IMR-90 (cell line): ENCODE data around the gene KRTAP10-3. TPM values are rescaled to one million over a fixed set of nuclear protein-coding genes. Genes with fewer than 3 reads are reported as not detected.

Experiments
- ATAC-seq: fragments of 200-7000 bp; cut with Tn5 transposase; 2 replicates; pipeline ENCODE4 v1.9.1; 2020; ENCODE audit warnings: low read depth, mild to moderate bottlenecking, moderate library complexity
- BruUV-seq: library from RNA; stranded (reverse); fragments of 400-500 nt; replicated peaks from 2 replicates; lab custom pipeline; 2021; lab: Mats Ljungman, UMichigan
- CTCF ChIA-PET: fragments of 300-600 bp; formaldehyde crosslinking; extraction: SDS; loops from one replicate; lab custom pipeline; 2021; ENCODE audit warnings: antibody characterized with exemption; lab: Yijun Ruan, JAX
- POLR2A ChIA-PET: fragments of 300-600 bp; sonication (Branson Sonifier 250); formaldehyde crosslinking; loops from one replicate; lab custom pipeline; 2022; ENCODE audit warnings: antibody characterized with exemption; ENCODE audit not compliant: unreplicated experiment; lab: Charles Lee
- DNase-seq: peaks from one replicate; pipeline ENCODE4 v3.0.0; 2013
- H2AFZ ChIP-seq: replicated peaks from 2 replicates; pipeline ENCODE3; 2013; ENCODE audit warnings: low read length, mild to moderate bottlenecking; ENCODE audit not compliant: poor library complexity
- H2AK5ac ChIP-seq: 2 replicates; pipeline ENCODE4 v1.6.1; 2013; ENCODE audit warnings: low read depth, low read length, inconsistent platforms
- H2AK9ac ChIP-seq: replicated peaks from 2 replicates; pipeline ENCODE3; 2013; ENCODE audit warnings: mild to moderate bottlenecking, low read depth, low read length, moderate library complexity; ENCODE audit not compliant: poor library complexity
- H2BK120ac ChIP-seq: 2 replicates; pipeline ENCODE4 v1.6.1; 2013; ENCODE audit warnings: low read depth, low read length, inconsistent platforms
- H2BK15ac ChIP-seq: 3 replicates; pipeline ENCODE4 v1.6.1; 2013; ENCODE audit warnings: low read depth, low read length, inconsistent platforms
- H2BK20ac ChIP-seq: 2 replicates; pipeline ENCODE4 v1.6.1; 2013; ENCODE audit warnings: low read depth, mild to moderate bottlenecking, inconsistent platforms, low read length, moderate library complexity
- H2BK5ac ChIP-seq: 2 replicates; pipeline ENCODE4 v1.6.1; 2013; ENCODE audit warnings: mild to moderate bottlenecking, low read depth, low read length, inconsistent platforms; ENCODE audit not compliant: poor library complexity, severe bottlenecking
- H3K14ac ChIP-seq: replicated peaks from 2 replicates; pipeline ENCODE4 v1.6.1; 2013; ENCODE audit warnings: low read depth, low read length, inconsistent platforms
- H3K18ac ChIP-seq: 2 replicates; pipeline ENCODE4 v1.6.1; 2013; ENCODE audit warnings: low read depth, low read length, control low read depth
- H3K23ac ChIP-seq: 2 replicates; pipeline ENCODE4 v1.6.1; 2013; ENCODE audit warnings: low read depth, low read length, inconsistent platforms
- H3K27ac ChIP-seq: 2 replicates; pipeline ENCODE4 v1.5.1; 2013; ENCODE audit warnings: mild to moderate bottlenecking, control low read depth, low read length; ENCODE audit not compliant: insufficient read depth
- H3K27me3 ChIP-seq: 2 replicates; pipeline ENCODE4 v1.6.1; 2013; ENCODE audit warnings: low read length; ENCODE audit not compliant: control insufficient read depth, insufficient read depth
- H3K36me3 ChIP-seq: 2 replicates; pipeline ENCODE4 v1.6.1; 2013; ENCODE audit warnings: low read length, mixed read lengths; ENCODE audit not compliant: control insufficient read depth, insufficient read depth
- H3K4ac ChIP-seq: 2 replicates; pipeline ENCODE4 v1.6.1; 2013; ENCODE audit warnings: low read depth, low read length, inconsistent platforms
- H3K4me1 ChIP-seq: 2 replicates; pipeline ENCODE4 v1.6.1; 2013; ENCODE audit warnings: low read length, mixed read lengths; ENCODE audit not compliant: control insufficient read depth, insufficient read depth
- H3K4me2 ChIP-seq: 2 replicates; pipeline ENCODE4 v1.6.1; 2013; ENCODE audit warnings: low read depth, mild to moderate bottlenecking, control low read depth, low read length, moderate library complexity
- H3K4me3 ChIP-seq: 2 replicates; pipeline ENCODE4 v1.5.1; 2013; ENCODE audit warnings: low read depth, mild to moderate bottlenecking, control low read depth, low read length, moderate library complexity; ENCODE audit not compliant: insufficient read depth
- H3K56ac ChIP-seq: 2 replicates; pipeline ENCODE4 v1.6.1; 2013; ENCODE audit warnings: low read length, inconsistent platforms; ENCODE audit not compliant: insufficient read depth; ENCODE audit errors: extremely low read depth
- H3K79me1 ChIP-seq, 2 experiments: 2 replicates each; pipeline ENCODE4 v1.6.1; 2013; ENCODE audit warnings: low read length in 2 of 2, inconsistent platforms in 1 of 2, low read depth in 1 of 2
- H3K9ac ChIP-seq: 2 replicates; pipeline ENCODE4 v1.6.1; 2013; ENCODE audit warnings: low read depth, low read length, control low read depth
- H3K9me1 ChIP-seq: 2 replicates; pipeline ENCODE4 v1.6.1; 2013; ENCODE audit warnings: low read length, inconsistent platforms; ENCODE audit not compliant: insufficient read depth
- H3K9me3 ChIP-seq: 2 replicates; pipeline ENCODE4 v1.6.1; 2013; ENCODE audit warnings: low read length; ENCODE audit not compliant: control insufficient read depth, insufficient read depth
- H4K20me1 ChIP-seq: 2 replicates; pipeline ENCODE4 v1.6.1; 2013; ENCODE audit warnings: low read length, inconsistent platforms; ENCODE audit not compliant: insufficient read depth
- H4K5ac ChIP-seq: 2 replicates; pipeline ENCODE4 v1.6.1; 2013; ENCODE audit warnings: mild to moderate bottlenecking, low read depth, low read length, control low read depth
- H4K8ac ChIP-seq, 2 experiments: 2 replicates each; pipeline ENCODE4 v1.6.1; 2013; ENCODE audit warnings: low read depth in 2 of 2, low read length in 2 of 2, control low read depth in 1 of 2, inconsistent platforms in 1 of 2
- H4K91ac ChIP-seq: 2 replicates; pipeline ENCODE4 v1.6.1; 2013; ENCODE audit warnings: low read depth, low read length, inconsistent platforms; ENCODE audit not compliant: insufficient read depth
- CHD1 ChIP-seq: IDR thresholded peaks from 2 replicates; pipeline ENCODE4 v1.6.1; 2012; ENCODE audit warnings: low read depth, low read length, improper control_type of control experiment
- MAFK ChIP-seq: IDR thresholded peaks from 2 replicates; pipeline ENCODE4 v1.6.1; 2012; ENCODE audit warnings: low read depth, low read length, improper control_type of control experiment
- MAZ ChIP-seq: IDR thresholded peaks from 2 replicates; pipeline ENCODE4 v1.6.1; 2012; ENCODE audit warnings: low read depth, mild to moderate bottlenecking, low read length, improper control_type of control experiment, moderate library complexity, borderline replicate concordance
- MXI1 ChIP-seq: IDR thresholded peaks from 2 replicates; pipeline ENCODE4 v1.6.1; 2012; ENCODE audit warnings: low read depth, mild to moderate bottlenecking, low read length, moderate library complexity, borderline replicate concordance
- POLR2A ChIP-seq: IDR thresholded peaks from 2 replicates; pipeline ENCODE4 v1.6.1; 2012; ENCODE audit warnings: mild to moderate bottlenecking, low read depth, low read length
- RAD21 ChIP-seq: IDR thresholded peaks from 2 replicates; pipeline ENCODE4 v1.6.1; 2012; ENCODE audit warnings: low read length, improper control_type of control experiment
- RCOR1 ChIP-seq: IDR thresholded peaks from 2 replicates; pipeline ENCODE4 v1.6.1; 2012; ENCODE audit warnings: mild to moderate bottlenecking, low read length, improper control_type of control experiment; ENCODE audit not compliant: insufficient replicate concordance
- RFX5 ChIP-seq: IDR thresholded peaks from 2 replicates; pipeline ENCODE4 v1.8.0; 2012; ENCODE audit warnings: low read depth, mild to moderate bottlenecking, low read length, moderate library complexity
- WGBS, 2 experiments: methylation state at CpG; one replicate each; pipeline versions ENCODE4 v1.1.5 to v1.1.7; 2013; ENCODE audit warnings: missing lambda C conversion rate in 2 of 2; ENCODE audit not compliant: insufficient read length in 1 of 2; ENCODE audit errors: extremely low coverage in 2 of 2; 5-methylcytosine and 5-hydroxymethylcytosine counted together
- dilution Hi-C: fragments of 300-500 bp; cut with HindIII; formaldehyde crosslinking; loops from one replicate; pipeline ENCODE4 v1.14.3; 2018; ENCODE audit warnings: low sequenced_read_pairs; ENCODE audit not compliant: unreplicated experiment
- in situ Hi-C: fragments of 300-500 bp; cut with MboI; formaldehyde crosslinking; loops from 3 replicates; pipeline ENCODE4 v1.14.3; 2019; ENCODE audit warnings: low sequenced_read_pairs, inconsistent platforms, mixed read lengths
- intact Hi-C: fragments of 100-400 bp; cut with micrococcal nuclease; formaldehyde crosslinking; loops from 2 replicates; pipeline ENCODE4 v1.10.0; 2022
- polyA plus RNA-seq, 3 experiments: library from polyadenylated mRNA; depleted of rRNA; stranded (reverse); fragments of >200 nt; gene quantifications; 2 replicates each; pipeline ENCODE4 v1.2.3, GENCODE V29; 2012; ENCODE audit warnings: low replicate concordance in 1 of 3
- total RNA-seq: library from RNA; depleted of rRNA; stranded (reverse); fragments of >200 nt; gene quantifications from 2 replicates; pipeline ENCODE4 v1.2.3, GENCODE V29; 2012

The KRTAP10-3 gene
- total and polyA plus RNA-seq, 2 of the 4 experiments (the other 2 are of a cell fraction), result not detected

DNA sequence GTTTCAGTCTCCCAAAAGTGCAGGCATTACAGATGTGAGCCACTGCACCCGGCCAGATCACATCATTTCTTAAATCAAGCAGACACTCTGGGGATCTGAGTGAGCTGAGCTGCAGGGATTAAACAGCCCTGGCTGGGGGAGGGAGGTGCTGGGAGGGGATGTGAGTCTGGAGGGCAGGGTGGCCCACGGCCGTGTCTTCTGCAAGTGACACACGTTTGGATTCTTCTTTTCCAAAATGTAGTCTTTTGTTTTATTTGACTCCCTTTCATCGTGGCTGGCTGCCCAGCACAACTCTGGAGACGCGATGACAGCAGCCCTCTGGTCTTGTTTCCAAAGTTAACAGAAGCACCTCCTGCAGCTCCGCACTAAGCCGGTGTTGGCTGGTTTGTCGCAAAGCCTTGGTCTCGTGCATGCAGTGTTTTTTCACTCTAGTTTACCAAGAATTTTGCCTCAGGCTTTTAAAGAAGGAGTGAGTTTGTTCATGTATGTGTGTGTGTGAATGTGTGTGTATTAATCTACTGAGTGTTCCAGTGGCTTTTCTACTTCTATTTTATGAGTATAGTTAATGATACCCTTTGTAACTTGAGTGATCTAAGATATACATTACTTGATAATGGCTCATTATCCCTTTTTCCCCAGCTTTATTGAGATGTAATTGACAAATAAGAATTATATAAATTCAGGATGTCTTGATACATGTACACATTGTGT, 24.6 kb upstream of the KRTAP10-3 start:
- dilution Hi-C loops (no loop called here), in situ Hi-C loops (no loop called here), intact Hi-C loops (no loop called here)
- Histone ChIP-seq H4K5ac (no peak overlapping the region), H3K56ac (no peak overlapping the region), H2BK5ac (no peak overlapping the region), H2BK120ac (no peak overlapping the region), H3K9me3 (peaks cover 8% of the 10 kb centered on the region), H3K4me3 (no peak overlapping the region), H3K36me3 (no peaks in the 10 kb centered on the region), H4K20me1 (no peaks in the 10 kb centered on the region), H2BK15ac (no peak overlapping the region), H3K23ac (no peak overlapping the region), H3K18ac (no peak overlapping the region), H3K9ac (no peak overlapping the region), H2AK5ac (no peak overlapping the region), H2AK9ac (no peak overlapping the region), H2AFZ (no peak overlapping the region), H3K4me1 (no peaks in the 10 kb centered on the region), H3K14ac (no peak overlapping the region), H4K8ac (no peak overlapping the region), H3K27me3 (peaks cover 3% of the 10 kb centered on the region; the same call in 1 of the 2 replicates), H3K4me2 (no peak overlapping the region), H3K79me1 (no peaks in the 10 kb centered on the region), H3K9me1 (no peaks in the 10 kb centered on the region), H3K27ac (no peak overlapping the region), H3K4ac (no peak overlapping the region), H2BK20ac (no peak overlapping the region), H4K91ac (no peak overlapping the region)
- DNase-seq (no peak), ATAC-seq (no peak)
- CTCF ChIA-PET, result no interaction called here
- POLR2A ChIA-PET, result no interaction called here
- TF ChIP-seq MAFK (no peak), POLR2A (no peak), RAD21 (no peak), MAZ (no peak), MXI1 (no peak), RFX5 (no peak), CHD1 (no peak), RCOR1 (no peak)
- no TSS peak for BruUV-seq
- 9% methylated on average over 4 of the region's 11 CpGs; no CpG with 5 or more reads in 1 of the 2 experiments for WGBS, 2 experiments
